ENCODE data around the gene COL8A1. TPM values are rescaled to one million over a fixed set of nuclear protein-coding genes. Genes with fewer than 3 reads are reported as not detected.

The COL8A1 gene
- total and polyA plus RNA-seq, 8 donors, result 0.31 to 16.5 (median 6.6) TPM

- Histone ChIP-seq H3K36me3 (no peaks in the 10 kb centered on the region), H3K9me3 (no peaks in the 10 kb centered on the region), H3K4me3 (no peak overlapping the region), H3K27me3 (no peaks in the 10 kb centered on the region), H3K27ac (peak overlapping the region in 1 of 5 donors; percentile 56), H3K4me1 (peaks cover 0 to 19% (median 3%) of the 10 kb centered on the region in 4 donors)
- TF ChIP-seq EP300 (IDR thresholded peaks at IDR 0.05), result no peak
- TF ChIP-seq POLR2A (IDR thresholded peaks at IDR 0.05), result no peak
- TF ChIP-seq CTCF (IDR thresholded peaks at IDR 0.05), result no peak
- no peak for TF ChIP-seq POLR2AphosphoS5 (IDR thresholded peaks at IDR 0.05)
- WGBS, 5 donors, result 60 to 79% (median 76%) methylated on average over 3 of the region's 3 CpGs
- intact Hi-C loops (cut with DNase I; ENCODE audit: low total_unique reads), result no loop called here
- peak in 1 of 2 donors; percentile 5 for DNase-seq
These were observed 6.4 kb downstream of the COL8A1 start for GRCh38 chr3:99644746-99645145.

DNA sequence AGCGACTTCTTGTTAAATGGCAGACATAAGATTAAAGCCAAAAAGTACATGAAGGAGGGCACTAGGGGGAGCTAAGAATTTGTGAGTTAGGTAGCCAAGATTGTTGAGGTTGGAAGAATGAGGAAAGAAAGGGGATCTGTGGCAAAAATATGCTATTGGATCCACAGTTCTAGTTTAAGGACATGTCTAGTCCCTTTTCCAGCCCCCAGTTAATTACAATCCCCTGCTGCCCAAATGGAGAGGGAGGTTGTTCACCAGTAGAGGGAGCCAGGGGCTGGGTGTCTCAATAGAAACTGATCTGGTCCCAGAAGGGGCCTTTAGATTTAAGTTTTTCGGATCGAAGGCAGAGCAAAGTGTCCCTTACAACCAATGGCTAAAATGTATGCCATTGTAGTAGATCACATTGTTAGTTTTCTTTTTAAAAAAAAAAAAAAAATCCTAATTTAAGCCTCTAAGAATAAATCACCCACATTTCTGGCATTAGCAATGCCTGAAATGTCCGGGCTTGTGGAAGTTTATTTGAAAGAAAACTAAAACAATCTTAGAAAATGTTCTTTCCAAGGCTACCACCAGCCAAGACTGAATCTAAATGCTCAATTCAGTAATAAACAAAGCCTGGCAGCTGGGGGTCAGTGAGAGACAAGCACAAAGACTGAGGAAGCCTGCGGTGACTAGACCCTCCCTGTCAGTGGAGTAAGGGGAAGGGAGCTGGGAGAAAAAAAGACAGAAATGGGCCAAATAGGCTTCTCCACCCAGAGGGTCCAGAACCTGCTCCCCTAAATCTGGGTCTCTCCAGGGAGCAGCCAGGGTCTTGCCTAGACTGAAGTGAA is 7.1 kb downstream of the COL8A1 start:
- intact Hi-C loops (cut with DNase I; ENCODE audit: low total_unique reads), result no loop called here
- peaks cover 0 to 19% (median 3%) of the 10 kb centered on the region in 4 donors for H3K4me1 ChIP-seq
- H3K27ac ChIP-seq, result peak overlapping the region in 3 of 5 donors; percentile 52 to 57 (median 56)
- H3K27me3 ChIP-seq, result no peaks in the 10 kb centered on the region
- DNase-seq, result peak in 1 of 2 donors; percentile 29
- WGBS, 5 donors, result 59 to 74% (median 65%) methylated on average over 5 of the region's 5 CpGs
- no peak overlapping the region for H3K4me3 ChIP-seq
- H3K36me3 ChIP-seq, result no peaks in the 10 kb centered on the region
- no peaks in the 10 kb centered on the region for H3K9me3 ChIP-seq
- no peak for TF ChIP-seq POLR2AphosphoS5 (IDR thresholded peaks at IDR 0.05)
- peak in 5 of 7 experiments; percentile 22 to 46 (median 37) for TF ChIP-seq CTCF (IDR thresholded peaks at IDR 0.05)
- no peak for TF ChIP-seq EP300 (IDR thresholded peaks at IDR 0.05)

DNA sequence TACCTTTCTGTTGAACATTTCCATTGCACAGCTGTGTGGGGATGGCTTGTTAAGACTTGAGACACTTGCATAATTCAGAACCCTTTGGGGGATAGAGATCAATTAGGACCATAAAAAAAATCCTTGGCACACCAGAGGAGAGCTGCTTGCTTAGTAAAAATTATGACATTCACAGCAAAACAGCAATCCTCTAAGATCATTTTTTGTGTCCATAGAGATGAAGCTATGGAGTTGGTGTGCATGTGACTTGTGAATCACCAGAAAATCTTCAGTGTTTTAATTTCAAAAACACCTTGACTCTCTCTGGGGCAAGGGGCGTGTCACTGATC is 7.7 kb downstream of the COL8A1 start:
- no peaks in the 10 kb centered on the region for H3K36me3 ChIP-seq
- WGBS, 5 donors, result 71 to 79% (median 74%) methylated on average over 1 of the region's 1 CpG
- no peaks in the 10 kb centered on the region for H3K27me3 ChIP-seq
- H3K4me1 ChIP-seq, result peaks cover 0 to 20% (median 3%) of the 10 kb centered on the region in 4 donors
- H3K9me3 ChIP-seq, result no peaks in the 10 kb centered on the region
- H3K27ac ChIP-seq, result peak overlapping the region in 3 of 5 donors; percentile 52 to 57 (median 56)
- TF ChIP-seq POLR2A (IDR thresholded peaks at IDR 0.05), result no peak
- no peak for TF ChIP-seq POLR2AphosphoS5 (IDR thresholded peaks at IDR 0.05)
- H3K4me3 ChIP-seq, result no peak overlapping the region
- no peak for DNase-seq
- intact Hi-C loops (cut with DNase I; ENCODE audit: low total_unique reads), result no loop called here

GRCh38 chr3:99647081-99647480 is 8.7 kb downstream of the COL8A1 start:
- 64 to 77% (median 76%) methylated on average over 3 of the region's 3 CpGs for WGBS, 5 donors
- no peak overlapping the region for H3K4me3 ChIP-seq
- no peaks in the 10 kb centered on the region for H3K27me3 ChIP-seq
- intact Hi-C loops (cut with DNase I; ENCODE audit: low total_unique reads), result no loop called here
- peaks cover 0 to 28% (median 3%) of the 10 kb centered on the region in 4 donors for H3K4me1 ChIP-seq
- no peaks in the 10 kb centered on the region for H3K36me3 ChIP-seq
- TF ChIP-seq POLR2AphosphoS5 (IDR thresholded peaks at IDR 0.05) (no peak), CTCF (IDR thresholded peaks at IDR 0.05) (no peak), POLR2A (IDR thresholded peaks at IDR 0.05) (no peak)
- no peak for DNase-seq
- H3K27ac ChIP-seq, result no peak overlapping the region
- no peaks in the 10 kb centered on the region for H3K9me3 ChIP-seq

DNA sequence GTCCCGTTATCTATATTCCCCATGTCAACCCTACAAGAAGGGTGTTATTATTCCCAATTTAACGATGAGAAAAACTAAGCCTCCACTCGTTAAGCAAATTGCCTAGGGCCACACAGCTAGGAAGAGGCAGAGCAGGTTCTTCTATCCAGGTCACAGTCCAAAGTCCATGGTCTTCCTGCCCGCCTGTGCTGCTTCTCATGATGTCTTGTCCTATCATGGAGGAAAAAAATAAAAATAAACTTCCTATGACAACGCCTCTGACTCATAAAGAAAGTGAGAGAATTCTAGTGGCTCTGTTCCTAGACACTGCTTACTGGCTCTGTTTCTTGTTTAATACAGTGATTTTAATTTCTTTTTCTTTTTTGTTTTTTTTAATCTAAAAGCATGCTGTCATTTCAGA is 9.7 kb downstream of the COL8A1 start:
- H3K9me3 ChIP-seq, result no peaks in the 10 kb centered on the region
- peak overlapping the region in 4 of 5 donors; percentile 2 to 33 (median 14) for H3K27ac ChIP-seq
- TF ChIP-seq EP300 (IDR thresholded peaks at IDR 0.05) (no peak), POLR2A (IDR thresholded peaks at IDR 0.05) (no peak), POLR2AphosphoS5 (IDR thresholded peaks at IDR 0.05) (no peak), CTCF (IDR thresholded peaks at IDR 0.05) (no peak)

More for the DNA sequence above, 9.7 kb downstream of the COL8A1 start:
- Histone ChIP-seq H3K36me3 (no peaks in the 10 kb centered on the region), H3K4me3 (no peak overlapping the region), H3K4me1 (peaks cover 0 to 28% (median 3%) of the 10 kb centered on the region in 4 donors), H3K27me3 (no peaks in the 10 kb centered on the region)
- intact Hi-C loops (cut with DNase I; ENCODE audit: low total_unique reads), result no loop called here
- peak in 1 of 2 donors; percentile 17 for DNase-seq
- WGBS, 5 donors, result 41 to 62% (median 56%) methylated on average over 5 of the region's 5 CpGs

All from stomach (tissue), 9 donors.